ENCODE results near the gene SSR3.

The SSR3 gene

DNA sequence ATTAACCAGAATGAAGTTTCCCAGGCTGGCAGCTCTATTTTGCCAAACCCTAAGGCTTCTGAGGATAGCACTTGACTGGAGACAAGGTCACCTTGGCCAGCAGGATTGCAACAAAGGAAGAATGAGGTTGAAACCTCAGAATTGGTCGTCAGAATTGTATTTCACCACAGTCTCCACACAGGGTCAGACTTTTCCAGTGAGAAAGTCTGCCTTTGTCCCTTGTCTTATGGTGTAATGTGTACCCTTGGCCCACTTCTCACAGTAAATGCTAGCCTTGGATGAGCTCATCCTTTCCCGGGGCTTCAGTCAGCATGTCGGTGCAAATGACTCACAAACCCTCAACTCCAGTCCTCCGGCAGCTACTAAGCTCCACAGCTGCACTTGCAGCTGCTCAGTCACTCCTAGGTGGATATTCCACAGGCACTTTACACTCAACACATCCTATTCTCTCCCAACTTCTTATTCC is 19.7 kb downstream of the SSR3 start:
- no peak for DNase-seq

DNA sequence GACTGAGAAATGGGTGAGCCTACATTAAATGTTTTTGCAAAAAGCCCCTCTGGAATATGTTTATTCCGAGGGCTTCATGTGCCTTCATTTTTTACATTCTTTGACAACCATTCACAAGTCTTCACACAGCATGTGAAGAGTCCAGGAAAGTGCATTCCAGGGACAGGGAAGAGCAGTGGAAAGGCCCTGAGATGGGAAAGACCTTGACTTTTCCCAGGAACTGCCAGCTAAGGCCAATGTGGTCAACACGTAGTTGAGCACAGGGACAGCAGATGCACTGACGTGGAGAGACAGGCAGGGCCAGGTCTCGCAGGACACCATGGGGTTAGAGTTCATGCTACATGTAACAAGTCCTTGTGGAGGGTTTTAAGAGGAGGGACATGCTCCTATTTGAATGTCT is 21.7 kb downstream of the SSR3 start:
- no peak for DNase-seq

DNA sequence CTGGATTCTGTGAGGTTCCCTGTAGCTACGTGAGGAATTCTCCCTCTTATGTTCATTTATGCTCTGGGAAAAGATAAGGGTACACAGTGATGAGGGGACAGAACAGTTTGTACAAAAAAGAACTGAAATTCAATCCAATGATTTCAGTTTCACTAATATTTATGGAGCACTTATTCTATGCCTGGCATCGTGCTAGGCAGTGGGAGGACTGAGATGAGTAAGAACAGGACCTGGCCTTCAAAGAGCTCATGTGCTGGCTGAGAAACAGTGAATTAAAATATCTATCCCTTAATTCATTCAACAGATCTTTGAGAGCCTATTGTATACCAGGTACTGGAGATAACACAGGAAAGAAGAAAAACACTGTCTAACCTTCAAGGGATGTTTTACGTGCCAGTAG is 22.2 kb downstream of the SSR3 start:
- no peak for DNase-seq

GRCh38 chr3:156530980-156531379 is 23.9 kb downstream of the SSR3 start:
- no peak for DNase-seq

GRCh38 chr3:156527060-156527459 is 27.9 kb downstream of the SSR3 start:
- no peak for DNase-seq

- no peak for DNase-seq
Measured at GRCh38 chr3:156525808-156526207, 29.1 kb downstream of the SSR3 start.

- DNase-seq = peak; percentile 63
Measured at GRCh38 chr3:156522673-156523072, 32.2 kb downstream of the SSR3 start.

DNA sequence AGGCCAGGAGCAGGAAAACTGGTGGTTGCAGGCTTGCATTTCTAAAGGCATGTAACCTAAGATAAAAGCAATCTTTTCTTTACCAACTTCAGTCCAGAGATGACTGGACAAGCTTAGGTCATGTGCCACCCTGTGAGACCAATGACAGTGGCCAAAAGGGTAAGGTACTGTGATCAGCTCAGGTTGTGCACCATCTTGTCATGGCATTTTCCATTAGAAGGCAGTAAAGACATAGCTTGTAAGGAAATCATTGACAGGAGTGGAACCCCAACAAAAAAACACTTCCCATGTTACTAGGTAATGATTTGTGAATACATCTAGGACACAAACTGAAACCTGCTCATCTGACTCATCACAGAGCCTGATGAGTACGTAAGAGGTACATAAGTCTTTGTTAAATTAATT is 35.2 kb downstream of the SSR3 start:
- DNase-seq = no peak

DNA sequence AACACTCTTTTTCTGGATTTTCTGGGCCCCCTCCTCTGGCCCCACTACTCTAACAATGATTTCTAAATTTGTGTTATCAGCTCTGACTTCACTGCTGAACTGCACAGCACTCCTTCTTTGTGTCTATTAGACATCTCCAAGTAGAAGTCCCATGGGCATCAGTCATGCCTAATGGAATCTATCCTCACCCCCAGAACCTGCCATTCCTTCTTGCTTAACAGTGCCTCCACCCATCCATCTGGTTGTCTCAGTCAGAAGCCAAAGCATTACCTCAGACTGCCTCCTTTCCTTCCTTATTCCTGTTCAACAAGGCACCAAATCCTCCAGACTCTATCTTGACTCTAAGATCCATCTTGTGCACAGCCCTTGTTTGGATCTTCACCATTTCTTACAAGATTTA is 36.2 kb downstream of the SSR3 start:
- no peak for DNase-seq

- DNase-seq = no peak
Measured at GRCh38 chr3:156516961-156517360, 38.0 kb downstream of the SSR3 start.

GRCh38 chr3:156516284-156516683 is 38.6 kb downstream of the SSR3 start:
- DNase-seq = no peak

DNA sequence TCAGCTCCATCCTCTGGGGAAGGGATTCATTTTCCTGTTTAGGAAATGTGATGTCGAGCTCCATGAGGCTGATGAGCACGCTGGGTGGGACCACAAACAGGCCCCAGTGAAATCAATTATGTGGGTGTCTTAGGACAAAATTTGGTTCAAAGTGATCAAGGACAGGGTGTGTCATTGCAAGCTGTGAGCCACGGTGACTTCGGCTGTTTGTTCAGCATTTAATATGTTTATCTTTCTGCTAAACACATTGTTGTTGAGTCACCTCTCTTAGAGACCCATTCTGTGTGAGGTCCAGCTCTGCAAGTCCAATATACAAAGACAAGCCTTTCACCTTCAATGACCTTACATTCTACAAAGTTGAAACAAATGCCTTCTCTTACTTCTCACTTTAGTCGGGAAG is 41.3 kb downstream of the SSR3 start:
- no peak for DNase-seq

DNA sequence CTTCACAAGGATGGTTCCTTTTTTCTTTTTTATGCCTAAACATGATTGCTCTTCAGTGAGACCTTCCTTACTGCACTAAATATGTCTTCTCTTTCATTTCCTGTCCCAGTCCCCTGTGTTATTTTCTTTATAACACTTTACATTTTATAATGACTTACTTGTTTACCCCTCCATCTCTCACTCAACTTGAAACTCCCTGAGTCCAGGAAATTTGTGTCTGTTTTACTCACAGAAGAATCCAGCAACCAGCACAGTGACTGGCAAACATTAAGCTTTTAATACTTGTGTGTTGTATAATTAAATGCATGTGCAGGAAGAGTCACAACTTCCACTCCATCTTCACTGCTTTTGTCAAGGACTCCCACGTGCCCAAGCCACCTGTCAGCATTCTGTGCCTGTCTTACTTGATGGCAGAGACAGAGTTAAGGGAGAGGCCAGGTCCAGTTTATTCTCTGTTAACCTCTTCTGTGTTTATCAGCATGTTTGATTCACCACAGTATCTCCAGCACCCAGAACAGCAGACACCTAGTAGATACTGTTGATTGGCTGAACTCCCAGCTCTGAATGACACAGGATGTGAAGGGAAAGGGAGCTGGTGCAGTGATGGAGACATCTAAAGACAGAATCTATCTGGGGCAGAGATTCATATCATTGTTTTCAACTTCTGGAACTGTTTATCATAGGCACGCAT is 42.8 kb downstream of the SSR3 start:
- no peak for DNase-seq

DNA sequence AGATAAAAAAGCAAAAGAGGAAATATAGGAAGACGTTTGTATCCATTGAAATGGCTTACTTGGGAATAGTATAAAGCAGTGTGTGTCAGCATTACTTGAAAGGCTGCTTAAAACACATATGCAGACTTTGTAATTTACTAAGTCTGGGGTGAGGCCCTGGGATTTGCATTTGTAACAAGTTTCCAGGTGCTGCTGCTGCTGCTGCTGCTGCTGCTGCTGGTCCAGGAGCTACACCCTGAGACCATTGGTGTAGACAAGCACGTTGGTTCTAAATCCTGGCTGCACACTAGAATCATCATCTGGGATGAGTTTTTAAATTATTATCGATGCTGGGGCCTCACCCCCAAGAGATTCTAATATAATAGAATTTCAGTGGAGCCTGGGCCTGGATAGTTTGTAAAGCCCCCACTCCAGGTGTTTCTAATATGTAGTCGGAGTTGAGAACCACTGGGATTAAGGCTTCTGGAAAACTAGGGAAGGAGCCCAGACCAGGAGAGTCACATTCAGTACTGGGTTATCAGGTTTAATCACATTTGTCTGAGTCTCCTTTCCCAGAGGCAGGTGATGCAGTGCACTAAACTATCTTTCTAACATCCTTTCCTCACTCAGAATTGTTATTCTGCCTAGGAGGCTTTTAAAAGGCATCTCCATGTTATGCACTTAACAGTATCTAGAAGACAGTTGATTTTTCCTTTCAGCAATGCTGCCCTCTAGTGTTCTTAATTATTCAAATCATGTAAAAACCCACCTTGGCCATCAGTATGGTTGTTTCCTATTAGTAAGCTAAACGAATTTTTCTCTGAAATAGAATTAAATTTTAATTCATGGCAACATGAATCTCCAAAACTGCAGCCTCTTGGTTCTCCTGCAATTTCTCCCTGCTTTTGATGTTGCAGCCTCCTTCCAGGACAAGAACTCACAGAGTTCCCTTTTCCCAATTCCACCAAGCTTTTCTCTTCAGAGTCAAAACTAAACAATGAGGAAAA is 45.4 kb downstream of the SSR3 start:
- DNase-seq = no peak

DNA sequence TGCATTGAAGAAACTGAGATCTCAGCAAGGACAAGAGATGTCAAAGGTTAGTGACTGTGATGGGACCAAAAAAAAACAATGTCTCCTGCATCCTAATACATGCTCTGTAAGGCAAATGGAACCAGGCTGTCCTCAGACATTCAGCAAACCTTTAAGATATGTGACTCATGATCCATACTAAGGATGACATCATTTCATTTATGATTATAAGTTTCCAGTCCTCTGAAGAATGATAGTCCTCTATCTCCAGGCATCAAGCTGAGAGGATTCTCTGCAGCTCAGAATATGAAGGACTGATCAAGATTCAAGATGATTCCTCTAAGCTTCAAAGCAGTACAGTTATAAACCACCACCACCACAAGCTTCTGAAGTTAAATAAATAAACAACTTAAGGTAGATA is 47.6 kb downstream of the SSR3 start:
- DNase-seq = no peak

- no peak for DNase-seq
Measured at GRCh38 chr3:156498307-156498706, 56.6 kb downstream of the SSR3 start.

DNA sequence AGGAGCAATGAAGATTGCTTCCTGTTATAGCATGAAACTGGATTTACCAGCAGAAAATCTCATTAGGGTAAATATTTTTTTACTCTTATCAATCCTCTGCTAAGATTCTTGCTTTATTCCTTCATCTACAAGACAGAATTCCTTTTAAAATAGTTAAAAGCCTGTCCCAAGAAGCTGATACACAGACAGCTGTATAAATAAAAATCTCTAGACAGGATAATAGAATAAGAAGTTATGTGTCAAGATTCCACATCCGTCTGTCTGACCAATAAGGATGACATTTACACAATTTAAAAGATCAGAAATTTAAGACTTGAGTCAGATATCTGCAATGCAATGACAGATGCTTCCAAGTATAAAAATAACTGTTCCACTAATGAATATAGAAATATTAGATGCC is 57.6 kb downstream of the SSR3 start:
- DNase-seq = no peak

GRCh38 chr3:156495816-156496215 is 59.1 kb downstream of the SSR3 start:
- DNase-seq = no peak

DNA sequence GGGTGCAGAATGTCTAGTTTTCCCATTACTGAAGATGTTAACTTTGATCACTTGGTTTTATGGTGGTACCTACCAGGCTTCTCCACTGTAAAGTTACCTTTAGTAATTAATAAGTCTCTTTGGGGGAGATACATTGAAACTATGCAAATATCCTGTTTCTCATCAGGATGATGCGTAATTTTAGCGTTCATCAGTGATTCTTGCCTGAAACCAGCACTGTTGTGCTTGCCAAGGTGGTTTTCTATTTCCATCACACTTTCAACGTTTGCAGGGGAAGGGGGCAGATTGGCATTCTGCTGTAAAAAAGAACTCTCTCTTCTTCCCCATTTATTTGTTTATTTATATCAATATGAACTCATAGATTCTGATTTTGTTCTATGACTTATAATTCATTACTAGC is 61.0 kb downstream of the SSR3 start:
- no peak for DNase-seq

- DNase-seq = no peak
Measured at GRCh38 chr3:156492801-156493261, 62.1 kb downstream of the SSR3 start.

DNA sequence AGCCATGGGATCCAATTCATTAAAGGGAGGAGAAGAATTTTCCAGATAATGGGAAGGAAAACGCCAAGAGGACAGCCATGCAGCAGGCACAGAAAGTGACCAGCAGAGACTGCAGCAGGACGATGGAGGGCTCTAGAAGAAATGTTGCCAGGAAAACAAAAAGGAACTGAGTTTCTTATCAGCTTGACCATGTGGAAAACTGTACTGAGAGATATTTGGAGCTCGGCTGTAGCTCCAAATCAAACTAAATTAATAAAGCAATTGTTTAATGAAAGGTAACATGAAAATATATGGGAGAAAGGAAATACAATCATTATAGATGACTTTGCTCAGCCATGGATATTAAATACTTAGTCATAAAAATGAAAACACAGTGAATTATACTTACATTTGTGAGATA is 63.7 kb downstream of the SSR3 start:
- no peak for DNase-seq
